ENCODE data around the gene LCP1.

Gene LCP1

GRCh38 chr13:46097663-46098062 is 84.3 kb downstream of the LCP1 start:
- DNase-seq (ENCODE audit: low read depth) = no peak

DNA sequence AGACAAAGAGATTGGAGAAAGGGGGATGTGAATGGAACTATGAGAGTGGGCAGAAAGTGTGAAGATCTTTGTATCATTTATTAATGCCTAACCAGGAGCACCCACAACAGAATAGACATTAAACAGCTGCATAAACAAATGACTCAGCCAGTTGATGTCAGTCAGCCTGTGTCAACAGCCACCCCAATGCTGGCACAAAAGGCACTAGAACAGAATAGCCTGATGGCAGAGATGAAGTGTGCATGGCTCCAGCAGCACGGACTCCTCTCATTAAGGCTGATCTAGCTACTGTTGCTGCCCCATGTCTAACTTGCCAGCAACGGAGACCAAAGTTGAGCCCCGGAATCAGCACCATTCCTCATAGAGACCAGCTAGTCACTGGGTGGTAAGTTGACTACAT is 85.0 kb downstream of the LCP1 start:
- no peak for DNase-seq (ENCODE audit: low read depth)

DNA sequence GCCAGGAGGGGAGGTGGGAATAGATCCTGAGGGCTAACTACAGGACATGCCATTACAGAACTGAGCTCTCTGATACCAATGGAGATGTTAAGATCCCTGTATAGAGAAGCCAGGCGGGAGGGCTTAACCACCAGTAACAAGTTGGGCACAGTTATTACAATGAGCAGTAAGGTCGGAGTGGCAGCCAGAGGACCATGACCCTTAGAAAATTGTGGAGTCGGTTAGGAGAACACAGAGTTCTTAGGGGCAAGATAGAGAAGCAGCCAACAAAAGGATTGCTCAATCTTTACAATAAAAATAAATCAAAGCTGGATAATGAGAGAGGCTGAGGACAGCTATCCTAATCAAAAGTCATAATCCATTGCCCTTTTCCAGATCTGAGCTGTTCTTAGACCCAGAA is 87.5 kb downstream of the LCP1 start:
- DNase-seq (ENCODE audit: low read depth) = no peak

GRCh38 chr13:46088821-46089562 is 93.0 kb downstream of the LCP1 start:
- no peak for DNase-seq (ENCODE audit: low read depth)

GRCh38 chr13:46087481-46087880 is 94.5 kb downstream of the LCP1 start:
- no peak for DNase-seq (ENCODE audit: low read depth)

DNA sequence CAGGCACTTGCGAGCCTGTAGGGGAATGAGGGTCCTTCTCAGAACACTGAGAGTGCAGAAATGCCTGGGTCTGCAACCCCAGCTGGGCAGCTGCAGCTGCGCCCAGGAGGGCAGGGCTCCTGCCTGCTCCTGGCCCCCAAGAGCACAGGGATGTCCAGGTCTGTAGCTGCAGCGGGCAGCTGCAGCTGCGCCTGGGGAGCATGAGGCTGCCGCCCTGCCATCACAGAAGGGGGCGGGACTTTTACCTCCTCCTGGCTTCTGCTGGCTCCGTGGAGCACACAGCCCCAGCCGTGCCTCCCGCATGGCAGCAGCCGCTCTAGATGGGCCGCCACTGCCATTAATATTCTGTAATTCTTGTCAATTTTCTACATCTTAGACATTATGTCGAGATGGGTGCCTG is 95.0 kb downstream of the LCP1 start:
- no peak for DNase-seq (ENCODE audit: low read depth)

GRCh38 chr13:46086421-46086922 is 95.5 kb downstream of the LCP1 start:
- DNase-seq (ENCODE audit: low read depth) = no peak

DNA sequence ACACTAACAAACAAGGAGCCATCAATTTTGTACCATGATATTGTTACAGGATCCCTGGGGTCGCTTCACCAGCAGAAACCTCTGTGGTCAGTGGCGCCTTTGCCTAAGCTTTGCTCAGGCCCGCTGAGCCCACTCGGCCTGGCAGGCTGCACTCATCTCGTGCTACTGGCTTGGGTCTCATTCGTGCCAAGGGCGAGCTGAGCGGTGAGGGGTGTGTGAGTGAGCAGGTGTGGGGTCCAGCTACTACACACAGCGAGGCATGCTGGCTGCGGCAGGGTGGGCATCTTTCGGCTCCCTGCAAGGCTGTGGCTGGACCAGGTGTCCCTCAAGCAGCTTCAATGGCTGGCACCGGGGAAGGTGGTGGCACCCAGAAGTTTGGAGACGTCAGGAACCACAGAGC is 96.2 kb downstream of the LCP1 start:
- no peak for DNase-seq (ENCODE audit: low read depth)

DNA sequence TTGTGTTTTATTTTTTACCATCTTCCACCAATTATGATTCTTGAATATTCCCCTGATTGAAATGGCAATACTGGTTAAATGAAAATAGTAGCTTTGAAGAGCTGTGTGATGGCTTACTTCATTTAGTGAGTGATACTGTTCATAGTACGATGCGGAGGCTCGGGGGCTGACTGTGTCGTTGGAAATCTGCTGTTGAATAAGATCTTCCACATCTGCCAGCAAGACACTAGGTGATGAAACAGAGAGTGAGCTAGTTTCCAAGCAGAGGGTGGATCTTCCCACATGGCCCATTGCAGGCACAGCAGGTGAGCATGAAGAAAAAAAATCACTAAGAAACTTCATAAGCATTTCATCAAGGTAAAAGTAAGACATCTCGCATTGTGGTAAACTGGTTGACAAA is 99.7 kb downstream of the LCP1 start:
- DNase-seq (ENCODE audit: low read depth) = no peak

GRCh38 chr13:46079770-46080169 is 102.2 kb downstream of the LCP1 start:
- no peak for DNase-seq (ENCODE audit: low read depth)

DNA sequence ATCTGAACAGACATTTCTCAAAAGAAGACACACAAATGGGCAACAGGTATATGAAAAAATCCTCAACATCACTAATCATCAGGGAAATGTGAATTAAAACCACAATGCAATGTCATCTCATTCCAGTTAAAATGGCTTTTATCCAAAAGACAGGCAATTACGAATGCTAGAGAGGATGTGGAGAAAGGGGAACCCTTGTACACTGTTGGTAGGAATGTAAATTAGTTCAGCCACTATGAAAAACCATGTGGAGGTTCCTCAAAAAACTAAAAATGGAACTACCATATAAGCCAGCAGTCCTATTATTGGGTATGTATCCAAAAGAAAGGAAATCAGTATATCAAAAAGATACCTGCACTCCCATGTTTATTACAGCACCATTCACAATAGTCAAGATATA is 104.7 kb downstream of the LCP1 start:
- DNase-seq (ENCODE audit: low read depth) = no peak

GRCh38 chr13:46076827-46077226 is 105.2 kb downstream of the LCP1 start:
- no peak for DNase-seq (ENCODE audit: low read depth)
